Ascending aorta (tissue), 2 donors: ENCODE data around the gene FGFR3. TPM values are rescaled to one million over a fixed set of nuclear protein-coding genes. Genes with fewer than 3 reads are reported as not detected.
A peak's percentile ranks its signal among the peaks of the same experiment; 100 is the strongest.

Experiments used
- DNase-seq, 2 donors: peaks; one replicate each; pipeline ENCODE4 v3.0.0-alpha.2; 2019; ENCODE audit warnings: low spot score in 2 of 2
- H3K27ac ChIP-seq, 2 donors: fragments of 200-600 bp; sonication (generic); one replicate each; pipeline ENCODE4 v1.5.1; 2016 to 2017; ENCODE audit warnings: mild to moderate bottlenecking in 1 of 2
- H3K27me3 ChIP-seq: fragments of 200-600 bp; sonication (generic); one replicate; pipeline ENCODE4 v1.5.1; 2017
- H3K36me3 ChIP-seq, 2 donors: fragments of 200-600 bp; sonication (generic); one replicate each; pipeline ENCODE4 v1.5.1; 2016
- H3K4me1 ChIP-seq, 2 donors: fragments of 200-600 bp; sonication (generic); one replicate each; pipeline ENCODE4 v1.5.1; 2016 to 2017; ENCODE audit warnings: mild to moderate bottlenecking in 1 of 2
- H3K4me3 ChIP-seq, 2 donors: fragments of 200-600 bp; sonication (generic); one replicate each; pipeline ENCODE4 v1.5.1; 2016 to 2017; ENCODE audit warnings: mild to moderate bottlenecking in 1 of 2
- H3K9me3 ChIP-seq, 2 donors: fragments of 200-600 bp; sonication (generic); one replicate each; pipeline ENCODE4 v1.5.1; 2016
- intact Hi-C: fragments of 100-400 bp; cut with DNase I; formaldehyde crosslinking; loops from one replicate; pipeline ENCODE4 v1.15.1; 2023
- total RNA-seq: library from RNA; depleted of rRNA; stranded (reverse); fragments of >200 nt; gene quantifications from one replicate; pipeline ENCODE4 v1.1.0, GENCODE V29; 2016
- TF ChIP-seq, protein P1 (sequence below), 3 experiments: fragments of 200-600 bp in 2 of 3; fragments of 450-650 bp in 1 of 3; sonication (generic) in 2 of 3; IDR thresholded peaks; one replicate each; pipeline ENCODE4 v1.5.1; 2016 to 2019; ENCODE audit warnings: antibody characterized with exemption in 3 of 3, mild to moderate bottlenecking in 1 of 3, moderate library complexity in 1 of 3

FGFR3 gene
- total RNA-seq, 1 donor from 2014 or later: 3.7 TPM

DNA sequence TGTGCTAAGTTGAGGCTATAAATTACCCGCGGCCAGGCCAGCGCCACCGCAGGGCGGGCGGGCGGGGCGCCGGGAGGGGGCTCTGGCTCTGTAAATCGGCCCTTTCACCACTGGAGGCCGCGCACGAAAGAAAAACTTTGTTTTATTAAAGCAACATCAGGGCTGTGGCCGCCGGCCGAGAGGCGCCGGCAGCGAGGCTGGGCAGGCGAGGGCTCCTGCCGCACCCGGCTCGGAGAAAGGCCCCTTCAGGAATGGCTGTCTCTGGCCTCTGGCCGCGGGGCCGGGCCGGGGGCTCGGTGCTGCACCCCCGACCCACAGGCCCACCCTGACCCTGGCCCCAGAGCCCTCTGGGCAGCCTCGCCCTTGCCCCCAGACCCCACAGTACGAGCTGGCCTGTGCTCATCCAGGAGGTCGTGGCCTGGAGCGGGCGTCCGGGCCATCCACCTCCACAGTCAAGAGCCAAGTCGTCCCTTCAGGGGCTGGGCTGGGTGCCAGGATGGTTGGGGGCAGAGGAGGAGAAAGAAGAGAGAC lies 29.5 kb upstream of the FGFR3 start:
- H3K36me3 ChIP-seq: no peaks in the 10 kb centered on the region
- no peak for DNase-seq
- intact Hi-C loops: loop anchor here (1.0 kb wide), 1 partner anchor 47 kb away; no protein-coding TSS in a partner anchor
- H3K27me3 ChIP-seq: peaks cover 8% of the 10 kb centered on the region
- H3K27ac ChIP-seq: no peak overlapping the region
- peaks cover 0 to 11% of the 10 kb centered on the region in 2 donors for H3K4me1 ChIP-seq
- TF ChIP-seq, protein P1, sequence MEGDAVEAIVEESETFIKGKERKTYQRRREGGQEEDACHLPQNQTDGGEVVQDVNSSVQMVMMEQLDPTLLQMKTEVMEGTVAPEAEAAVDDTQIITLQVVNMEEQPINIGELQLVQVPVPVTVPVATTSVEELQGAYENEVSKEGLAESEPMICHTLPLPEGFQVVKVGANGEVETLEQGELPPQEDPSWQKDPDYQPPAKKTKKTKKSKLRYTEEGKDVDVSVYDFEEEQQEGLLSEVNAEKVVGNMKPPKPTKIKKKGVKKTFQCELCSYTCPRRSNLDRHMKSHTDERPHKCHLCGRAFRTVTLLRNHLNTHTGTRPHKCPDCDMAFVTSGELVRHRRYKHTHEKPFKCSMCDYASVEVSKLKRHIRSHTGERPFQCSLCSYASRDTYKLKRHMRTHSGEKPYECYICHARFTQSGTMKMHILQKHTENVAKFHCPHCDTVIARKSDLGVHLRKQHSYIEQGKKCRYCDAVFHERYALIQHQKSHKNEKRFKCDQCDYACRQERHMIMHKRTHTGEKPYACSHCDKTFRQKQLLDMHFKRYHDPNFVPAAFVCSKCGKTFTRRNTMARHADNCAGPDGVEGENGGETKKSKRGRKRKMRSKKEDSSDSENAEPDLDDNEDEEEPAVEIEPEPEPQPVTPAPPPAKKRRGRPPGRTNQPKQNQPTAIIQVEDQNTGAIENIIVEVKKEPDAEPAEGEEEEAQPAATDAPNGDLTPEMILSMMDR (IDR thresholded peaks at IDR 0.05): peak in 2 of 3 experiments; percentile 19 to 28
- no peaks in the 10 kb centered on the region for H3K9me3 ChIP-seq
- H3K4me3 ChIP-seq: peak overlapping the region; percentile 45 to 52

DNA sequence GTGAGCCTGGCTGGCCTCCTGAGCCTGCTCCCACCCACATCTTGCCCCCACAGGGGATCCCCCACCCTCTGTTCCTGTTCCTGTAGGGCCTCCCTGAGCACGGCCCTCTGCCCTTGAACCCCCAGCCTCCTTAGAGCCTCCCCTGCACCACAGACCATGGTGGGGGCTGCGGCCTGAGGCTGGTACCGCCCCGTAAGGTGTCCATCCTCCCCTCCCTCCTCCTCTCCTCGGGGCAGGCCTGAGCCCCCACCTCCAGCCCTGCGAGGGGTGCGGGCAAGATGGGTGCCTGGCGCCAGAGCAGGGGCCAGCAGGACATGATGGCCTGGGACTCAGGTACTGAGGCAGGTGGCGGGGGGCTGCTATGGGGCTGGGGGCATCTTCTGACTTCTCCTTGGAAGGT lies 28.4 kb upstream of the FGFR3 start:
- intact Hi-C loops: no loop called here
- Histone ChIP-seq H3K4me1 (peaks cover 0 to 11% of the 10 kb centered on the region in 2 donors), H3K4me3 (no peak overlapping the region), H3K36me3 (no peaks in the 10 kb centered on the region), H3K27ac (no peak overlapping the region), H3K9me3 (no peaks in the 10 kb centered on the region), H3K27me3 (peaks cover 10% of the 10 kb centered on the region)
- DNase-seq: no peak
- TF ChIP-seq, protein P1 (IDR thresholded peaks at IDR 0.05): no peak

DNA sequence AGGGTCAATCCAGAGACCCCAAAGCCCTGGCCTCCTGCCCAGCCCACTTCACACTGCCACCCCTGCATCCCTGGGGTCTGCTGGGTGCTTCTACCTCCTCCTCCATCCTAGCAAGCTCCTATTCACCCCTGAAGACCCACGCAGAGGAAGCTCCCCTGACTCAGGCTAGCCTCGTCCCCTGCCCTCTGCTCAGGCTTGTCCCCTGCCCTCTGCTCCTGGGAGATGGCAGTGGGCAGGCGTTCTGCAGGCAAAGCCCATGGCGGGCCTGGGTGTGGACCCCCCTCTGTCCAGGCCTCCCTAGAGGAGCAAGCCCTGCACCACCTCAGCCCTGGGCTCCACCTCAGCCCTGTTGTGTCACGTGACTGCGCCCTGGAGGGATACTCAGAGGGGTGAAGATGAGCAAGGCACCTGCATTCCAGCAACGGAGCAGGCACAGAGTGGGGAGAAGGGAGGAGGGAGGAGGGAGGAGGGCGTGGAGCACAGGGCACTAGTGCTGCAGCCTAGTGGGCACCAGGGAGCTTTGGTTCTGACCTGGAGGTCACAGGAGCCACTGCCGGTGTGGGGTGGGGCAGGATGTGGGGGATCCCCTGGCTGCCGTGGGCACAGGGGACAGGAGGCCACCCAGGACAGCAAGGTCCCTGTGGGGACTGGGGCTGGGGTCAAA lies 27.6 kb upstream of the FGFR3 start:
- H3K27me3 ChIP-seq: peaks cover 10% of the 10 kb centered on the region
- intact Hi-C loops: no loop called here
- H3K36me3 ChIP-seq: no peaks in the 10 kb centered on the region
- no peaks in the 10 kb centered on the region for H3K9me3 ChIP-seq
- H3K4me3 ChIP-seq: no peak overlapping the region
- TF ChIP-seq, protein P1 (IDR thresholded peaks at IDR 0.05): no peak
- peaks cover 0 to 11% of the 10 kb centered on the region in 2 donors for H3K4me1 ChIP-seq
- no peak overlapping the region for H3K27ac ChIP-seq
- DNase-seq: no peak

DNA sequence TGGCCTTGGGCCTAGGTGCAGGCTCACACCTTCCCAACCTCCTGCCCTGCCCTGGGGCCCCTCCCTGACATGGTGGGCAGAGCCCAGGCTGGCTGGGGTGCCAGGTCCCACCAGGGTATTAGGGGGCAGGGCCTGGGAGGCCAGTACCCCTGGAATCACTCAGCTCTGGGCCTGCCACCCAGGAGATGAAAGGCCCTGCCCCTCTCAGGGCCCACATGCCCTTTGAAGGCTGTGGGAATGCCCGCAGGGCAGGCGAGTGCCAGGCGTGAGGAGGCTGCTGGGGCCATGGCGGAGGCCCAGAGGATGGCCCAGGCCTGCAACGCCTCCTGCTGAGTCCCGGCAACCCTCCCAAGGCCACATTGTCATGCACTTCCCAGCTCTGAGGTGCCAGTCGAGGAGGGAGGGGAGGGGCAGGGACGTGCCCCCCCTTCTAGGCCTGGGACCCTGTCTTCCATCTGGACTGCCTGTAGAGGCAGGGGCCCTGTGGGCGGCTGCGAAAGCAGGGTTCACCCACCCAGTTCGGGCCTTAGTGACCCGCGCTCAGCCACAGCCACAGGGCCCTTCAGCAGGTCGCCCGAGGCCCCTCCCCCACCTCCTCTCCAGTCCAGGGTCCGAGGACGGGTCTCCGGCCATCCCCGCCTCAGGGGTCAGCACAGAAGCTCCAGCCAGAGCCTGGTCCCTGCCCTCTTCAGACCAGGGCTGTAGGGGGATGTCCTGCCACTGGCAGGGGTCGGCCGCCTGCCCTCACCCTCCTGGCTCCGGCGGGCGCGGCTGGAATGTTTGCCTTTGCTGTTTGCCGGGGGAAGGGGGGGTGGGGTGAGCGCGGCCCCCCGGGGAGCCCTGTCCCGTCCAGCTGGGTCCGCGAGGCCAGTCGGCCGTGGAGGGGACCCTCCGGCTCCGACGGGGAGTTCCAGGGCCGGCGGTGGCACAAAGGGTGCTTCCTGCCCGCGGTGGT lies 26.7 kb upstream of the FGFR3 start:
- Histone ChIP-seq H3K4me3 (peak overlapping the region; percentile 54 to 57), H3K36me3 (no peaks in the 10 kb centered on the region), H3K9me3 (no peaks in the 10 kb centered on the region), H3K27me3 (peaks cover 10% of the 10 kb centered on the region), H3K4me1 (peaks cover 0 to 11% of the 10 kb centered on the region in 2 donors), H3K27ac (no peak overlapping the region)
- TF ChIP-seq, protein P1 (IDR thresholded peaks at IDR 0.05): no peak
- intact Hi-C loops: no loop called here
- DNase-seq: no peak

DNA sequence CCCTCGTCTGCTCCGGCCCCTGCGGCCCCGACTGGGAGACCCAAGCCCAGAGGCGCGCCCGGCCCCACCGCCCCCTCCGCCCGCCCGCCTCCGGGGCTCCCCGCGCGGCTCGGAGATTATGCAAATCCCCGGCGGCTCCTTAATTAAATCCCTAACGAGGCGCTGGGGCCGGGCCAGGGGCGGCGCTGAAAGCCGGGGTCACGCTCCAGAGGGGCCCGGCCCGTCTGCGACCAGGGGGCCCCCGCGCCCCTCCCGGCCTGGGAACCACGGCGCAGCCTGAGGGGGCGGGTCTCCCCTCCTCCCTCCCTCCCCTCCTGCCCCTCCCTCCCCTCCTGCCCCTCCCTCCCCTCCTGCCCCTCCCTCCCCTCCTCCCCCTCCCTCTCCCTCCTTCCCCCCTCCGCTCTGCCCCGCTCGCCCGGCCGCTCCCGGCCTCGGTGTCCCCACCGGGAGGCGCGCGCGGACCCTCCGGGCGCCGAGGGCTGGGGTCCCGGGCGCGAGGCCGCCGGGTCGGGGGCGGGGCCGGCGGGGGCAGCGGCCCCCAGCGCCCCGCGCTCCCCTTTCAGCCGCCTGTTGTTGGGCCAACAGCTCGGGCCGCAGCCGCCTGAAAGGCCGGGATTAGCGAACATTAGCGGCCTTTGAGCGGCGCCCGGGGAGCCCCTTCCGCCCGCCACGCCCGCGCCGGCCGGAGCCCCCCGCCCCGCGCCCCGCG lies 25.9 kb upstream of the FGFR3 start:
- Histone ChIP-seq H3K9me3 (no peaks in the 10 kb centered on the region), H3K36me3 (no peaks in the 10 kb centered on the region), H3K27ac (no peak overlapping the region), H3K4me1 (peaks cover 0 to 11% of the 10 kb centered on the region in 2 donors), H3K4me3 (peak overlapping the region; percentile 54 to 57), H3K27me3 (peaks cover 10% of the 10 kb centered on the region)
- intact Hi-C loops: no loop called here
- DNase-seq: no peak
- TF ChIP-seq, protein P1 (IDR thresholded peaks at IDR 0.05): no peak
